GM21367 (cell line): ENCODE results near the gene LRRC26.
"Not testable (repeated sequence)": the region's sequence is repeated elsewhere in the genome, so short reads cannot be mapped to it uniquely, and the experiment has no call there.

Source experiments
- ATAC-seq: cut with Tn5 transposase; IDR thresholded peaks from one replicate; pipeline ENCODE4 v1.9.1; 2021; ENCODE audit not compliant: unreplicated experiment

LRRC26 gene

DNA sequence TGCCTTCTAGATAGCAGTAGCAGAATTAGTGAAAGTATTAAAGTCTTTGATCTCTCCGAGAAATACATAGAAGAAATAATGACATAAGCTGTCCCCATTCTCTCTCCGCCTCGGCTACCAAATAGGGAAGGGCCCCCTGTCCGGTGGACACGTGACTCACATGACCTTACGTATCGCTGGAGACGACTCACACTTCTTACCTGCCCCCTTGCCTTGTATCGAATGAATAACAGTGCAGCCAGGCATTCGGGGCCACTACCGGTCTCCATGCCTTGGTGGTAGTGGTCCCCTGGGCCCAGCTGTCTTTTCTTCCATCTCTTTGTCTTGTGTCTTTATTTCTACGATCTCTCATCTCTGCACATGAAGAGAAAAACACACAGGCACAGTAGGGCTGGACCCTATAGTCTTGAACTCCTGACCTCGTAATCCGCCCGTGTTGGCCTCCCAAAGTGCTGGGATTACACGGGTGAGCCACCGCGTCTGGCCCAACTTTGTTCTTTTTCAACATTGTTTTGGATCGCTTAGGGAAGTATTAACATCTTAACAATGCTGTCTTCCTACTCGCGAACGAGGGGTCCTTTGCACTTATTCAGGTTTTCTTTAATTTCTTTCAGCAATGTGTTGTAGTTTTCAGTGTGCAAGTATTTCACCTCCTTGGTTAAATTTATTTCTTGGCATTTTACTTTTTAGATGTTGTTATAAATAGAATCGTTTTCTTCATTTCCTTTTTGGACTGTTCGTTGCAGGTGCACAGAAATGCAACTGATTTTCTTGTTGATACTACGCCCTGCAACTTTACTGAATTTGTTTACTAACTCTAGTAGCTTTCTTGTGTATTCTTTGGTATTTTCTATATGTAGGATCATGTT, 47.7 kb downstream of the LRRC26 start:
- ATAC-seq: not testable (repeated sequence)
